HepG2 (cell line): ENCODE measurements around the gene ZNF3. TPM values are rescaled to one million over a fixed set of nuclear protein-coding genes. Genes with fewer than 3 reads are reported as not detected.

ENCODE experiments used
- ATAC-seq: fragments of 200-7000 bp; cut with Tn5 transposase; 3 replicates; pipeline ENCODE4 v1.9.1; 2020; ENCODE audit warnings: mild to moderate bottlenecking, moderate library complexity
- BruUV-seq: library from RNA; stranded (reverse); fragments of 400-500 nt; replicated peaks from 2 replicates; lab custom pipeline; 2021; lab: Mats Ljungman, UMichigan
- CTCF ChIA-PET: fragments of 300-600 bp; formaldehyde crosslinking; extraction: SDS; loops from one replicate; lab custom pipeline; 2021; ENCODE audit warnings: low total read pairs, inconsistent platforms, low intra/inter-chr PET ratio; lab: Yijun Ruan, JAX
- POLR2A ChIA-PET: fragments of 350-600 bp; sonication (Branson Sonifier 250); formaldehyde crosslinking; loops from one replicate; lab custom pipeline; 2020; ENCODE audit warnings: antibody characterized with exemption, inconsistent platforms; lab: Yijun Ruan, JAX
- DNase-seq: peaks from one replicate; pipeline ENCODE4 v3.0.0-alpha.2; 2015; ENCODE audit warnings: low spot score
- FAIRE-seq: peaks from 3 replicates; lab custom pipeline; 2011; peaks lifted over from hg19 to GRCh38; lab: Jason Lieb, UNC
- H2AFZ ChIP-seq: one replicate; pipeline ENCODE4 v1.6.1; 2011; ENCODE audit warnings: low read length, inconsistent platforms
- H3K27ac ChIP-seq: fragments of 300-600 bp; 3 replicates; pipeline ENCODE4 v1.8.0; 2011; ENCODE audit warnings: mixed run types, mild to moderate bottlenecking, mixed read lengths, low read length, inconsistent platforms; ENCODE audit not compliant: insufficient read depth; ENCODE audit errors: extremely low read length
- H3K27me3 ChIP-seq, 2 experiments: fragments of 200-600 bp in 1 of 2; 2 replicates in 1 of 2; 3 replicates in 1 of 2; pipeline versions ENCODE4 v1.6.0 to v1.8.0; 2011; ENCODE audit warnings: low read length in 2 of 2, mild to moderate bottlenecking in 2 of 2, moderate library complexity in 2 of 2, inconsistent platforms in 1 of 2; ENCODE audit not compliant: insufficient read depth in 2 of 2, control insufficient read depth in 1 of 2
- H3K36me3 ChIP-seq, 2 experiments: fragments of 200-600 bp in 1 of 2; replicated peaks in 1 of 2; 2 replicates in 1 of 2; 3 replicates in 1 of 2; pipeline versions ENCODE4 v1.5.1 to v1.8.0; 2011; ENCODE audit warnings: low read length in 2 of 2, inconsistent platforms in 1 of 2; ENCODE audit not compliant: insufficient read depth in 2 of 2, control insufficient read depth in 1 of 2
- H3K4me1 ChIP-seq: 2 replicates; pipeline ENCODE4 v1.5.1; 2012; ENCODE audit warnings: low read length, inconsistent platforms; ENCODE audit not compliant: insufficient read depth
- H3K4me2 ChIP-seq: 2 replicates; pipeline ENCODE4 v1.6.0; 2011; ENCODE audit warnings: low read depth, low read length, inconsistent platforms
- H3K4me3 ChIP-seq, 3 experiments: fragments of 200-600 bp in 1 of 3; sonication (generic), shearing (Covaris generic) in 1 of 3; replicated peaks in 1 of 3; 2 replicates each; pipeline ENCODE4 v1.5.1; 2011 to 2016; ENCODE audit warnings: low read length in 3 of 3, inconsistent platforms in 2 of 3, low read depth in 2 of 3, mild to moderate bottlenecking in 2 of 3, control low read depth in 1 of 3, mixed read lengths in 1 of 3; ENCODE audit not compliant: insufficient read depth in 1 of 3
- H3K79me2 ChIP-seq: one replicate; pipeline ENCODE4 v1.6.1; 2011; ENCODE audit warnings: low read length, inconsistent platforms; ENCODE audit not compliant: insufficient read depth
- H3K9ac ChIP-seq: 2 replicates; pipeline ENCODE4 v1.6.0; 2011; ENCODE audit warnings: mild to moderate bottlenecking, low read depth, low read length, inconsistent platforms; ENCODE audit not compliant: insufficient read depth
- H3K9me3 ChIP-seq: 2 replicates; pipeline ENCODE4 v1.5.1; 2012; ENCODE audit warnings: mild to moderate bottlenecking, low read length
- H4K20me1 ChIP-seq: 2 replicates; pipeline ENCODE4 v1.6.0; 2011; ENCODE audit warnings: inconsistent platforms, mild to moderate bottlenecking, low read length, moderate library complexity; ENCODE audit not compliant: insufficient read depth
- CHD2 ChIP-seq: IDR thresholded peaks from 2 replicates; pipeline ENCODE4 v1.6.1; 2011; ENCODE audit warnings: low read depth, low read length, improper control_type of control experiment
- CSRNP1 ChIP-seq: sonication (generic); formaldehyde crosslinking; IDR thresholded peaks from 2 replicates; pipeline ENCODE4 v1.8.1; 2023; ENCODE audit warnings: mild to moderate bottlenecking, missing genetic modification reagents
- ISL2 ChIP-seq: sonication (generic); formaldehyde crosslinking; IDR thresholded peaks from 2 replicates; pipeline ENCODE4 v1.5.0; 2020; ENCODE audit warnings: missing genetic modification reagents
- MATR3 ChIP-seq: sonication (generic); formaldehyde crosslinking; IDR thresholded peaks from 2 replicates; pipeline ENCODE4 v1.4.0; 2020; ENCODE audit warnings: missing genetic modification reagents
- MBD4 ChIP-seq: IDR thresholded peaks from 2 replicates; pipeline ENCODE4 v1.6.1; 2012; ENCODE audit warnings: low read length, inconsistent platforms, borderline replicate concordance
- PRPF4 ChIP-seq: fragments of 200-400 bp; formaldehyde crosslinking; IDR thresholded peaks from 2 replicates; pipeline ENCODE4 v1.6.1; 2016; ENCODE audit warnings: low read length, low read depth; ENCODE audit not compliant: poor library complexity, severe bottlenecking
- TEAD3 ChIP-seq: optimal IDR thresholded peaks from 2 replicates; pipeline ENCODE3; 2016; ENCODE audit warnings: borderline replicate concordance
- YEATS2 ChIP-seq: sonication (generic); formaldehyde crosslinking; IDR thresholded peaks from 2 replicates; pipeline ENCODE4 v1.4.0; 2020; ENCODE audit warnings: missing genetic modification reagents, borderline replicate concordance
- ZBTB33 ChIP-seq: sonication (generic); formaldehyde crosslinking; IDR thresholded peaks from 2 replicates; pipeline ENCODE4 v1.4.0; 2020; ENCODE audit warnings: missing genetic modification reagents
- ZBTB38 ChIP-seq: sonication (generic); formaldehyde crosslinking; IDR thresholded peaks from 2 replicates; pipeline ENCODE4 v1.5.1; 2020; ENCODE audit warnings: mild to moderate bottlenecking, missing genetic modification reagents
- ZNF34 ChIP-seq: sonication (generic); formaldehyde crosslinking; IDR thresholded peaks from 2 replicates; pipeline ENCODE4 v1.4.0; 2020; ENCODE audit warnings: mild to moderate bottlenecking, missing genetic modification reagents, borderline replicate concordance
- ZNF558 ChIP-seq: sonication (generic); formaldehyde crosslinking; IDR thresholded peaks from 2 replicates; pipeline ENCODE4 v1.9.0; 2022; ENCODE audit warnings: mild to moderate bottlenecking, missing genetic modification reagents, borderline replicate concordance
- WGBS: methylation state at CpG from one replicate; pipeline ENCODE4 v1.1.6; 2017; ENCODE audit warnings: low lambda C conversion rate; 5-methylcytosine and 5-hydroxymethylcytosine counted together
- in situ Hi-C: cut with HindIII; loops from 2 replicates; pipeline ENCODE4 v1.10.0; 2017; ENCODE audit warnings: low pct_unique_long_range_greater_than_20kb; ENCODE audit not compliant: extremely low pct_ligation_motif_present
- intact Hi-C: fragments of 100-400 bp; cut with micrococcal nuclease; formaldehyde crosslinking; loops from one replicate; pipeline ENCODE4 v1.10.0; 2022; ENCODE audit not compliant: unreplicated experiment
- polyA plus RNA-seq, 8 experiments: library from polyadenylated mRNA; depleted of rRNA in 3 of 8; stranded (reverse) in 7 of 8; unstranded in 1 of 8; fragments of >200 nt; fragmentation: Illumina TruSeq in 4 of 8; extraction: Trizol in 4 of 8; gene quantifications; 2 replicates each; pipeline versions ENCODE4 v1.2.1 to v1.2.3, GENCODE V29; 2011 to 2016; ENCODE audit warnings: low read depth in 4 of 8, missing spikeins in 1 of 8, mixed read lengths in 1 of 8; ENCODE audit not compliant: insufficient read depth in 1 of 8
- total RNA-seq, 5 experiments: library from RNA; depleted of rRNA; stranded (reverse); fragments of >200 nt; fragmentation: Illumina TruSeq; extraction: Trizol; gene quantifications; 2 replicates each; pipeline ENCODE4 v1.2.3, GENCODE V29; 2016; ENCODE audit warnings: low read depth in 1 of 5
- TF ChIP-seq, protein P1 (sequence below): sonication (generic); formaldehyde crosslinking; IDR thresholded peaks from 2 replicates; pipeline ENCODE4 v1.9.0; 2022; ENCODE audit warnings: missing genetic modification reagents, mild to moderate bottlenecking, borderline replicate concordance
- TF ChIP-seq, protein P2 (sequence below): sonication (generic); formaldehyde crosslinking; IDR thresholded peaks from 2 replicates; pipeline ENCODE4 v1.5.1; 2020; ENCODE audit warnings: mild to moderate bottlenecking, missing genetic modification reagents, borderline replicate concordance

The ZNF3 gene
- total and polyA plus RNA-seq, 2 of the 13 experiments (the other 11 are each of a cell fraction or from before 2014, with no cell fraction given): 33.7 to 56.9 TPM

DNA sequence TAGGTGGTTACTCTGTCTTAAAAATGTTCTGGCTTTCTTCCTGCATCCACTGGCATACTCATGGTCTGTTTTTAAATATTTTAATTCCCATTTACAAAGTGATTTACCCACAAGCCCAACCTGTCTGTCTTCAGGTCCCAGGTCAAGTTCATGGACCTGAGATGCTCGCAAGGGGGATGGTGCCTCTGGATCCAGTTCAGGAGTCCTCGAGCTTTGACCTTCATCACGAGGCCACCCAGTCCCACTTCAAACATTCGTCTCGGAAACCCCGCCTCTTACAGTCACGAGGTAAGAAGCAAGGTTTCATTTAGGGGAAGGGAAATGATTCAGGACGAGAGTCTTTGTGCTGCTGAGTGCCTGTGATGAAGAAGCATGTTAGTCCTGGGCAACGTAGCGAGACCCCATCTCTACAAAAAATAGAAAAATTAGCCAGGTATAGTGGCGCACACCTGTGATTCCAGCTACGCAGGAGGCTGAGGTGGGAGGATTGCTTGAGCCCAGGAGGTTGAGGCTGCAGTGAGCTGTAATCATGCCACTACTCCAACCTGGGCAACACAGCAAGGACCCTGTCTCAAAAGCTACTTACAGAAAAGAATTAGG is 57.4 kb downstream of the ZNF3 start (continued):
- TF ChIP-seq CHD2: no peak
- peak; percentile 38 for TF ChIP-seq TEAD3 (CRISPR knock-in tag)
- TF ChIP-seq YEATS2 (CRISPR knock-in tag): peak; percentile 47; the same call in 1 of the 2 replicates
- TF ChIP-seq, protein P1, sequence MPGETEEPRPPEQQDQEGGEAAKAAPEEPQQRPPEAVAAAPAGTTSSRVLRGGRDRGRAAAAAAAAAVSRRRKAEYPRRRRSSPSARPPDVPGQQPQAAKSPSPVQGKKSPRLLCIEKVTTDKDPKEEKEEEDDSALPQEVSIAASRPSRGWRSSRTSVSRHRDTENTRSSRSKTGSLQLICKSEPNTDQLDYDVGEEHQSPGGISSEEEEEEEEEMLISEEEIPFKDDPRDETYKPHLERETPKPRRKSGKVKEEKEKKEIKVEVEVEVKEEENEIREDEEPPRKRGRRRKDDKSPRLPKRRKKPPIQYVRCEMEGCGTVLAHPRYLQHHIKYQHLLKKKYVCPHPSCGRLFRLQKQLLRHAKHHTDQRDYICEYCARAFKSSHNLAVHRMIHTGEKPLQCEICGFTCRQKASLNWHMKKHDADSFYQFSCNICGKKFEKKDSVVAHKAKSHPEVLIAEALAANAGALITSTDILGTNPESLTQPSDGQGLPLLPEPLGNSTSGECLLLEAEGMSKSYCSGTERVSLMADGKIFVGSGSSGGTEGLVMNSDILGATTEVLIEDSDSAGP (CRISPR knock-in tag): peak; percentile 26; the same call in 1 of the 2 replicates
- no peak for TF ChIP-seq ISL2 (CRISPR knock-in tag)
- TF ChIP-seq MATR3 (CRISPR knock-in tag): no peak
- TF ChIP-seq ZBTB38 (CRISPR knock-in tag): no peak
- no peak for TF ChIP-seq ZNF34 (CRISPR knock-in tag)
- TF ChIP-seq, protein P2, sequence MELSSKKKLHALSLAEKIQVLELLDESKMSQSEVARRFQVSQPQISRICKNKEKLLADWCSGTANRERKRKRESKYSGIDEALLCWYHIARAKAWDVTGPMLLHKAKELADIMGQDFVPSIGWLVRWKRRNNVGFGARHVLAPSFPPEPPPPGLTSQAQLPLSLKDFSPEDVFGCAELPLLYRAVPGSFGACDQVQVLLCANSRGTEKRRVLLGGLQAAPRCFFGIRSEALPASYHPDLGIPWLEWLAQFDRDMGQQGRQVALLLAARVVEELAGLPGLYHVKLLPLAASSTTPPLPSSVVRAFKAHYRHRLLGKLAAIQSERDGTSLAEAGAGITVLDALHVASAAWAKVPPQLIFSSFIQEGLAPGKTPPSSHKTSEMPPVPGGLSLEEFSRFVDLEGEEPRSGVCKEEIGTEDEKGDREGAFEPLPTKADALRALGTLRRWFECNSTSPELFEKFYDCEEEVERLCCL (CRISPR knock-in tag): no peak

- no peak for DNase-seq
- Histone ChIP-seq H3K36me3 (peaks cover 21 to 65% of the 10 kb centered on the region in 2 experiments), H3K79me2 (peaks cover 50% of the 10 kb centered on the region), H3K27me3 (no peaks in the 10 kb centered on the region), H3K4me1 (peaks cover 78% of the 10 kb centered on the region), H3K4me3 (no peak overlapping the region), H3K4me2 (no peak overlapping the region), H3K9me3 (no peaks in the 10 kb centered on the region), H3K27ac (no peak overlapping the region), H4K20me1 (peaks cover 20% of the 10 kb centered on the region), H2AFZ (no peak overlapping the region), H3K9ac (no peak overlapping the region; the same call in 1 of the 2 replicates)
- intact Hi-C loops: no loop called here
- no peak; the same call in 2 of the 3 replicates for ATAC-seq
- no peak for TF ChIP-seq ZNF558 (CRISPR knock-in tag)
- 0 out of 2 replicates have a peak, but pooled peaks have one; percentile 21 for TF ChIP-seq MBD4
- TF ChIP-seq PRPF4: peak; percentile 14
- peak; percentile 59 for TF ChIP-seq ZBTB33 (CRISPR knock-in tag)
- no peak for TF ChIP-seq CSRNP1 (CRISPR knock-in tag)
- in situ Hi-C loops: no loop called here
- WGBS: 96% methylated on average over 8 of the region's 12 CpGs
- CTCF ChIA-PET: no interaction called here
- POLR2A ChIA-PET: interaction anchor here (0.6 to 1.6 kb wide), 13 partner anchors 8 to 29 kb away, joined by 3 to 24 read pairs (median 5); partner anchors contain the start of genes ZKSCAN1 and ZSCAN21
- FAIRE-seq: no peak
- TSS peak; percentile 24 for BruUV-seq
These were observed 58.0 kb downstream of the ZNF3 start for GRCh38 chr7:100023526-100023925.
